Motor neuron (in vitro differentiated cells): ENCODE results near the gene FAHD1. TPM values are rescaled to one million over a fixed set of nuclear protein-coding genes. Genes with fewer than 3 reads are reported as not detected.
"Not testable (repeated sequence)": the region's sequence is repeated elsewhere in the genome, so short reads cannot be mapped to it uniquely, and the experiment has no call there.

Experiments
- ATAC-seq, 8 experiments: fragments of 200-7000 bp; cut with Tn5 transposase; replicated peaks in 6 of 8; 2 replicates each; pipeline ENCODE4 v1.8.0; 2021; ENCODE audit warnings: mild to moderate bottlenecking in 8 of 8, moderate library complexity in 8 of 8
- H3K27ac ChIP-seq, 2 donors: fragments of 250-450 bp; sonication (Bioruptor Pico); 2 replicates each; pipeline ENCODE4 v1.9.0; 2021; ENCODE audit warnings: antibody characterized with exemption in 2 of 2, mild to moderate bottlenecking in 2 of 2, moderate library complexity in 1 of 2
- H3K4me1 ChIP-seq, 2 donors: fragments of 250-450 bp; sonication (Bioruptor Pico); replicated peaks in 1 of 2; 2 replicates each; pipeline ENCODE4 v1.6.1; 2021; ENCODE audit warnings: antibody characterized with exemption in 2 of 2, mild to moderate bottlenecking in 2 of 2, moderate library complexity in 1 of 2
- H3K4me3 ChIP-seq, 5 donors: fragments of 250-450 bp; sonication (Bioruptor Pico); 2 replicates each; pipeline ENCODE4 v1.9.0; 2021; ENCODE audit warnings: antibody characterized with exemption in 5 of 5, mild to moderate bottlenecking in 5 of 5, moderate library complexity in 4 of 5
- WGBS, 10 experiments: fragments of 450-650 bp; shearing (Covaris generic); methylation state at CpG; one replicate each; pipeline ENCODE4 v1.0.0; 2022; 5-methylcytosine and 5-hydroxymethylcytosine counted together
- in situ Hi-C, 9 experiments: fragments of 400-800 bp; cut with MboI; loops; one replicate each; pipeline ENCODE4 v1.15.0; 2021; ENCODE audit warnings: low sequenced_read_pairs in 9 of 9, low pct_unique_long_range_greater_than_20kb in 2 of 9; ENCODE audit not compliant: unreplicated experiment in 9 of 9
- total RNA-seq, 8 experiments: library from RNA; unstranded; fragments of 300-600 nt; gene quantifications; 2 replicates each; pipeline versions ENCODE4 v1.2.3 to v1.2.4, GENCODE V29; 2022

Gene FAHD1
- total RNA-seq, 8 experiments from 2014 or later = 25.1 to 62.0 (median 30.8) TPM

- in situ Hi-C loops = no loop called here
- Histone ChIP-seq H3K27ac (no peak overlapping the region), H3K4me3 (no peak overlapping the region), H3K4me1 (no peaks in the 10 kb centered on the region)
- 36 to 66% (median 49%) methylated on average over 1 to 6 of the region's 6 CpGs; no CpG with 5 or more reads in 1 of the 10 experiments for WGBS, 10 experiments
- ATAC-seq = no peak
Measured at GRCh38 chr16:1874854-1875253, 47.8 kb downstream of the FAHD1 start.

GRCh38 chr16:1876066-1876465, 49.1 kb downstream of the FAHD1 start:
- WGBS, 10 experiments = 53 to 95% (median 75%) methylated on average over 3 to 8 of the region's 13 CpGs; no CpG with 5 or more reads in 1 of the 10 experiments
- H3K4me3 ChIP-seq, H3K27ac ChIP-seq, H3K4me1 ChIP-seq, ATAC-seq, in situ Hi-C loops: not testable (repeated sequence)

DNA sequence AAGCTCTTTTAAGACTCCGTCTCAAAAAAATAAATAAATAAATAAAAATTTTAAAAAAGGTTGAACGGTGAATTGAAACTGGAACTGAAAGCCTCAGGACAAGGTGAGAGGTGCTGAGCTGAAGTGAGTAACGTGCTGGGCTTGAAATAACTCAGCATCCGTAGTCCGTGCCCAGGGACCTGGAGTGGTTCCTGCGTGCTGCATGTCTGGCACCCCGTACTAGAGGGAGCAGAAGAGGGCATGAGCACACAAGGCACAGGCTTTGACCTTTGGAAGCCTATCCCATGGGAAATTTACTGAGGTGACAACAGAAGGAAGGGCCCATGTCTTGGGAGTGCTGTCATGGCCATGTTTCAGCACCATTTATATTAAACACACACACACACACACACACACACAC, 49.5 kb downstream of the FAHD1 start:
- Histone ChIP-seq H3K27ac (no peak overlapping the region), H3K4me1 (no peaks in the 10 kb centered on the region), H3K4me3 (no peak overlapping the region)
- 61 to 94% (median 74%) methylated on average over 1 to 7 of the region's 7 CpGs; no CpG with 5 or more reads in 1 of the 10 experiments for WGBS, 10 experiments
- in situ Hi-C loops = no loop called here
- no peak for ATAC-seq

DNA sequence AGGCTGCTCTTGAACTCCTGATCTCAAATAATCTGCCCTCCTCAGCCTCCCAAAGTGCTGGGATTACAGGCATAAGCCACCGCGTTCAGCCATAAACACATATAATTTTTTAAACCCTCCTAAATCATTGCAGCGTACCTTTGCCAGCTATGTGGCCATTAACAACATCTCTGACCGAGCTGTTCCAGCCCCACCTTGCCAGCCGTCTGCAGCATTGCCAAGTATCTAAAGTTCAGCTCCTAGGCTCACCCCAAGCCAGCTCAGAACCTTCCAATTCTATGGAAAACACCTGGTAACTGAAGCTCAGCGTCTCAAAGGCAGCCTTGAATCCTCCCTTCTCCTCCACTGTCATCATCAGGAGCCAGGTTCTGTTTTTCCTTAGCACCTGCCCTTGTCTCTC, 50.1 kb downstream of the FAHD1 start:
- WGBS, 10 experiments = 20 to 74% (median 37%) methylated on average over 1 to 6 of the region's 6 CpGs; no CpG with 5 or more reads in 3 of the 10 experiments
- in situ Hi-C loops = no loop called here

GRCh38 chr16:1877804-1878203, 50.8 kb downstream of the FAHD1 start:
- Histone ChIP-seq H3K27ac (no peak overlapping the region), H3K4me3 (no peak overlapping the region), H3K4me1 (no peaks in the 10 kb centered on the region)
- in situ Hi-C loops = no loop called here
- ATAC-seq = peak in 1 of 8 experiments; percentile 27
- 35 to 85% (median 60%) methylated on average over 1 to 11 of the region's 11 CpGs; no CpG with 5 or more reads in 2 of the 10 experiments for WGBS, 10 experiments

More for the DNA sequence above, 50.1 kb downstream of the FAHD1 start:
- no peak for ATAC-seq
- Histone ChIP-seq H3K4me3 (no peak overlapping the region), H3K4me1 (no peaks in the 10 kb centered on the region), H3K27ac (no peak overlapping the region)

- Histone ChIP-seq H3K4me1 (no peaks in the 10 kb centered on the region), H3K4me3 (no peak overlapping the region), H3K27ac (no peak overlapping the region)
- 55 to 80% (median 71%) methylated on average over 2 to 5 of the region's 5 CpGs; no CpG with 5 or more reads in 1 of the 10 experiments for WGBS, 10 experiments
- ATAC-seq = no peak
- in situ Hi-C loops = no loop called here
Measured at GRCh38 chr16:1878256-1878655, 51.2 kb downstream of the FAHD1 start.

Other genes with a start within 250 kb of the FAHD1 start
- 10 to 100 TPM; 11.1 to 35.3 (median 19.5) TPM for gene IFT140, start 215.1 kb upstream of the FAHD1 start, total RNA-seq
- gene CRAMP1, start 214.8 kb upstream of the FAHD1 start, total RNA-seq = 10 to 100 TPM in 5 of 8 experiments, 1 to 10 TPM in 3; 7.0 to 24.8 (median 11.0) TPM
- gene JPT2, start 148.9 kb upstream of the FAHD1 start, total RNA-seq = 10 to 100 TPM; 19.3 to 96.7 (median 34.8) TPM
- 10 to 100 TPM; 22.1 to 99.5 (median 55.4) TPM for gene MAPK8IP3, start 121.0 kb upstream of the FAHD1 start, total RNA-seq
- gene NME3, start 55.7 kb upstream of the FAHD1 start, total RNA-seq = 10 to 100 TPM; 41.7 to 59.9 (median 43.5) TPM
- gene EME2, start 54.4 kb upstream of the FAHD1 start, total RNA-seq = 10 to 100 TPM in 2 of 8 experiments, 1 to 10 TPM in 6; 4.6 to 21.1 (median 6.4) TPM
- gene MRPS34, start 54.1 kb upstream of the FAHD1 start, total RNA-seq = 100 to 1,000 TPM in 3 of 8 experiments, 10 to 100 TPM in 5; 68.4 to 150 (median 87.1) TPM
- gene SPSB3, start 44.6 kb upstream of the FAHD1 start, total RNA-seq = 10 to 100 TPM; 15.0 to 73.8 (median 36.0) TPM
- 10 to 100 TPM; 53.7 to 89.6 (median 67.6) TPM for gene NUBP2, start 44.2 kb upstream of the FAHD1 start, total RNA-seq
- gene IGFALS, start 33.5 kb upstream of the FAHD1 start, total RNA-seq = 1 to 10 TPM in 2 of 8 experiments, under 1 TPM in 6; 0.25 to 1.1 (median 0.68) TPM
- 10 to 100 TPM; 27.8 to 67.6 (median 38.9) TPM for gene HAGH, start 381 bp upstream of the FAHD1 start, total RNA-seq
- gene MEIOB, start 45.0 kb downstream of the FAHD1 start, total RNA-seq = 1 to 10 TPM in 3 of 8 experiments, under 1 TPM in 4, not detected in 1; 0.05 to 2.8 (median 0.78) TPM
- gene HS3ST6, start 91.2 kb downstream of the FAHD1 start, total RNA-seq = 1 to 10 TPM in 1 of 8 experiments, under 1 TPM in 1, not detected in 6; 0.25 to 1.1 TPM
- gene MSRB1, start 116.0 kb downstream of the FAHD1 start, total RNA-seq = 10 to 100 TPM in 2 of 8 experiments, 1 to 10 TPM in 6; 2.8 to 18.1 (median 6.3) TPM
- gene RPL3L, start 127.5 kb downstream of the FAHD1 start, total RNA-seq = 1 to 10 TPM in 1 of 8 experiments, under 1 TPM in 6, not detected in 1; 0.08 to 1.4 (median 0.22) TPM
- gene NDUFB10, start 132.3 kb downstream of the FAHD1 start, total RNA-seq = 100 to 1,000 TPM; 153 to 255 (median 183) TPM
- 1,000 to 10,000 TPM; 1,718 to 3,761 (median 2,257) TPM for gene RPS2, start 137.6 kb downstream of the FAHD1 start, total RNA-seq
- gene RNF151, start 139.7 kb downstream of the FAHD1 start, total RNA-seq = under 1 TPM in 1 of 8 experiments, not detected in 7; 0.16 TPM
- 10 to 100 TPM; 18.4 to 55.5 (median 31.7) TPM for gene TBL3, start 144.8 kb downstream of the FAHD1 start, total RNA-seq
- gene NOXO1, start 154.3 kb downstream of the FAHD1 start, total RNA-seq = under 1 TPM in 4 of 8 experiments, not detected in 4; 0.21 to 0.73 (median 0.26) TPM
- gene GFER, start 157.0 kb downstream of the FAHD1 start, total RNA-seq = 10 to 100 TPM; 14.4 to 37.3 (median 25.2) TPM
- 10 to 100 TPM in 5 of 8 experiments, 1 to 10 TPM in 2, under 1 TPM in 1; 0.36 to 54.5 (median 18.2) TPM for gene SYNGR3, start 162.8 kb downstream of the FAHD1 start, total RNA-seq
- 10 to 100 TPM; 17.6 to 49.1 (median 27.6) TPM for gene ZNF598, start 182.6 kb downstream of the FAHD1 start, total RNA-seq
- 1 to 10 TPM in 2 of 8 experiments, under 1 TPM in 3, not detected in 3; 0.27 to 1.7 (median 0.92) TPM for gene NPW, start 192.6 kb downstream of the FAHD1 start, total RNA-seq
- gene NHERF2, start 199.7 kb downstream of the FAHD1 start, total RNA-seq = 10 to 100 TPM in 4 of 8 experiments, 1 to 10 TPM in 4; 1.2 to 27.4 (median 7.8) TPM
- gene NTHL1, start 220.6 kb downstream of the FAHD1 start, total RNA-seq = 10 to 100 TPM; 13.0 to 28.3 (median 18.8) TPM
- 100 to 1,000 TPM in 1 of 8 experiments, 10 to 100 TPM in 7; 28.1 to 102 (median 53.2) TPM for gene TSC2, start 220.8 kb downstream of the FAHD1 start, total RNA-seq